Keratinocyte (primary cell): ENCODE results near the gene PRDM11.

Source experiments
- EZH2 ChIP-seq: IDR thresholded peaks from one replicate; pipeline ENCODE4 v1.6.1; 2012; ENCODE audit warnings: inconsistent platforms, mild to moderate bottlenecking, low read length, moderate library complexity
- TF ChIP-seq, protein P1 (sequence below), 3 experiments: IDR thresholded peaks in 1 of 3; conservative IDR thresholded peaks in 1 of 3; optimal IDR thresholded peaks in 1 of 3; 2 replicates in 2 of 3; 3 replicates in 1 of 3; pipeline versions ENCODE3 to v1.5.1; 2011; ENCODE audit warnings: low read length in 3 of 3, mild to moderate bottlenecking in 3 of 3, moderate library complexity in 2 of 3, control low read depth in 1 of 3, inconsistent platforms in 1 of 3; ENCODE audit not compliant: insufficient read depth in 2 of 3; ENCODE audit errors: extremely low read depth in 1 of 3

DNA sequence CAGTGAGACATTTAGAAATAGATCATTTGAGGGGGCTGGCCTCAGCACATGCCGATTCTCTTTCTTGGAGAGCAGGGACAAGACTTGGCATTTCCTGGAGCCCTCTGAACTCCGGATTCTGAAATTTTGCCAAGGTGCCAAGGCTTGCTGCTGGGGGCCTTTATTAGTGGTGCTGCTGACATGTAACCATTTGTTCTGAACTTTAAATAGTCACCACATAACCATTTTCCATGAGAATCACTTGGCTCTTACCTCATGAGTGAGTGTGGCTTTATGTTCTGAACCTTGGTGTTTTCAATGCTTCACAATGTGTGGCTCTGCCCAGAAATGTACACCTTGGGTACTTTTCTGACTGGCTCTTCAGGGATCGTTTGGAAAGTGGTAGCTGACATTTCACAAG is 106.4 kb downstream of the PRDM11 start:
- TF ChIP-seq, protein P1, sequence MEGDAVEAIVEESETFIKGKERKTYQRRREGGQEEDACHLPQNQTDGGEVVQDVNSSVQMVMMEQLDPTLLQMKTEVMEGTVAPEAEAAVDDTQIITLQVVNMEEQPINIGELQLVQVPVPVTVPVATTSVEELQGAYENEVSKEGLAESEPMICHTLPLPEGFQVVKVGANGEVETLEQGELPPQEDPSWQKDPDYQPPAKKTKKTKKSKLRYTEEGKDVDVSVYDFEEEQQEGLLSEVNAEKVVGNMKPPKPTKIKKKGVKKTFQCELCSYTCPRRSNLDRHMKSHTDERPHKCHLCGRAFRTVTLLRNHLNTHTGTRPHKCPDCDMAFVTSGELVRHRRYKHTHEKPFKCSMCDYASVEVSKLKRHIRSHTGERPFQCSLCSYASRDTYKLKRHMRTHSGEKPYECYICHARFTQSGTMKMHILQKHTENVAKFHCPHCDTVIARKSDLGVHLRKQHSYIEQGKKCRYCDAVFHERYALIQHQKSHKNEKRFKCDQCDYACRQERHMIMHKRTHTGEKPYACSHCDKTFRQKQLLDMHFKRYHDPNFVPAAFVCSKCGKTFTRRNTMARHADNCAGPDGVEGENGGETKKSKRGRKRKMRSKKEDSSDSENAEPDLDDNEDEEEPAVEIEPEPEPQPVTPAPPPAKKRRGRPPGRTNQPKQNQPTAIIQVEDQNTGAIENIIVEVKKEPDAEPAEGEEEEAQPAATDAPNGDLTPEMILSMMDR (optimal IDR thresholded peaks at IDR 0.05 in 1 of 3, IDR thresholded peaks at IDR 0.05 in 1 of 3, conservative IDR thresholded peaks at IDR 0.05 in 1 of 3; ENCODE audit: extremely low read depth in 1 of 3, insufficient read depth in 2 of 3, low read length in 3 of 3) = no peak
- TF ChIP-seq EZH2 = no peak
